ENCODE measurements around the gene RAD21L1. TPM values are rescaled to one million over a fixed set of nuclear protein-coding genes. Genes with fewer than 3 reads are reported as not detected.

The RAD21L1 gene
- total RNA-seq, 1 donor from 2014 or later, result not detected

DNA sequence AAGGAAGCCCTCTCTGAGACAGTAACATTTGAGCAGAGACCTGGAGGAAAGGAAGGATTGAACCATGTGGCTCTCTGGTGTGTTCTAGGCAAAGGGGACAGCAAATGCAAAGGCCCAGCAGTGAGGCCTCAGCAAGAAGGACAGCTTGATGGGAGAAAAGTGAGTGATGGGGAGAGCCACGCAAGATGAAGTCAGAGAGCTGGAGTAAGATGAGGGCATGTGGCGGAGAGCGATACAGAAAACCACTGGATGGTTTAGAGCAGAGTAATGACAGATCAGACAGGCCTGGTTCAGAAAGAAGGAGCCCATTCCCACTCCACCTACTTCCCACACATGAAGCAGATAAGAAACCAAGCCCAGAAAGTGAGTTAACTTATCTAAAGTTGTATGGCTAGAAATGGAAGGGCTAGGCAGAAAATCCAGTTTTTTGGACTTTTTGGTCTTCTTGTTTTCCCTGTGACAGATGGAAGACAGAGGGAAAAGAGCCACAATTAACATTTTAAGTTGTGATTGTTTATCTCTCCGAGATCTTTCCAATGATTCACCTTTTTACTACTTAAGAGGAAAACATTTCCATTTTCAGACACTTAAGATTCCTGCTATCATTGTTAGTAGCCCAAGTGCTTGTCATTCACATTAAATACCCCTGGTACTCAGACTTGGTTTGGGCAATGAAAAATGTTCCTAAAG is 39.5 kb downstream of the RAD21L1 start:
- Mint-ChIP-seq H3K9me3 (peaks cover 4% of the 10 kb centered on the region), H3K4me1 (peaks cover 7% of the 10 kb centered on the region), H3K4me3 (peak overlapping the region; percentile 71), H3K27ac (peak overlapping the region; percentile 75), H3K27me3 (ENCODE audit: low read depth) (peaks cover 2% of the 10 kb centered on the region), H3K36me3 (no peaks in the 10 kb centered on the region)
- TF ChIP-seq, protein P1, sequence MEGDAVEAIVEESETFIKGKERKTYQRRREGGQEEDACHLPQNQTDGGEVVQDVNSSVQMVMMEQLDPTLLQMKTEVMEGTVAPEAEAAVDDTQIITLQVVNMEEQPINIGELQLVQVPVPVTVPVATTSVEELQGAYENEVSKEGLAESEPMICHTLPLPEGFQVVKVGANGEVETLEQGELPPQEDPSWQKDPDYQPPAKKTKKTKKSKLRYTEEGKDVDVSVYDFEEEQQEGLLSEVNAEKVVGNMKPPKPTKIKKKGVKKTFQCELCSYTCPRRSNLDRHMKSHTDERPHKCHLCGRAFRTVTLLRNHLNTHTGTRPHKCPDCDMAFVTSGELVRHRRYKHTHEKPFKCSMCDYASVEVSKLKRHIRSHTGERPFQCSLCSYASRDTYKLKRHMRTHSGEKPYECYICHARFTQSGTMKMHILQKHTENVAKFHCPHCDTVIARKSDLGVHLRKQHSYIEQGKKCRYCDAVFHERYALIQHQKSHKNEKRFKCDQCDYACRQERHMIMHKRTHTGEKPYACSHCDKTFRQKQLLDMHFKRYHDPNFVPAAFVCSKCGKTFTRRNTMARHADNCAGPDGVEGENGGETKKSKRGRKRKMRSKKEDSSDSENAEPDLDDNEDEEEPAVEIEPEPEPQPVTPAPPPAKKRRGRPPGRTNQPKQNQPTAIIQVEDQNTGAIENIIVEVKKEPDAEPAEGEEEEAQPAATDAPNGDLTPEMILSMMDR (IDR thresholded peaks at IDR 0.05; ENCODE audit: unreplicated experiment), result no peak
- no peak for DNase-seq (ENCODE audit: low spot score in 2 of 2, unreplicated experiment in 2 of 2)

DNA sequence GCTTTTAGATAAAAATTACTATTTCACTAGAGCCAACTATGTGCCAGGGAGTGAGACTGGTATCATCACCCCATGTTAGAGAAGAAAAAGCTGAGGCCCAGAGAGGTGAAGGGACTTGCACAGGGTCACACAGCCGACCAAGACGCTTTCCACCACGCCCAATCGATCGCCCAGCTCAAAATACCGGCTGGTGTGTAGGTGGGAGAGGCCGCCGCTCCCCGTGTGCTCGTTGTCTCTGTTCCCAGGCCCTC is 40.0 kb downstream of the RAD21L1 start:
- TF ChIP-seq, protein P1 (IDR thresholded peaks at IDR 0.05; ENCODE audit: unreplicated experiment), result no peak
- peaks cover 7% of the 10 kb centered on the region for H3K4me1 Mint-ChIP-seq
- no peak for DNase-seq (ENCODE audit: low spot score in 2 of 2, unreplicated experiment in 2 of 2)
- H3K9me3 Mint-ChIP-seq, result peaks cover 4% of the 10 kb centered on the region
- no peaks in the 10 kb centered on the region for H3K36me3 Mint-ChIP-seq
- H3K4me3 Mint-ChIP-seq, result peak overlapping the region; percentile 71
- peak overlapping the region; percentile 75 for H3K27ac Mint-ChIP-seq
- H3K27me3 Mint-ChIP-seq (ENCODE audit: low read depth), result peaks cover 2% of the 10 kb centered on the region

DNA sequence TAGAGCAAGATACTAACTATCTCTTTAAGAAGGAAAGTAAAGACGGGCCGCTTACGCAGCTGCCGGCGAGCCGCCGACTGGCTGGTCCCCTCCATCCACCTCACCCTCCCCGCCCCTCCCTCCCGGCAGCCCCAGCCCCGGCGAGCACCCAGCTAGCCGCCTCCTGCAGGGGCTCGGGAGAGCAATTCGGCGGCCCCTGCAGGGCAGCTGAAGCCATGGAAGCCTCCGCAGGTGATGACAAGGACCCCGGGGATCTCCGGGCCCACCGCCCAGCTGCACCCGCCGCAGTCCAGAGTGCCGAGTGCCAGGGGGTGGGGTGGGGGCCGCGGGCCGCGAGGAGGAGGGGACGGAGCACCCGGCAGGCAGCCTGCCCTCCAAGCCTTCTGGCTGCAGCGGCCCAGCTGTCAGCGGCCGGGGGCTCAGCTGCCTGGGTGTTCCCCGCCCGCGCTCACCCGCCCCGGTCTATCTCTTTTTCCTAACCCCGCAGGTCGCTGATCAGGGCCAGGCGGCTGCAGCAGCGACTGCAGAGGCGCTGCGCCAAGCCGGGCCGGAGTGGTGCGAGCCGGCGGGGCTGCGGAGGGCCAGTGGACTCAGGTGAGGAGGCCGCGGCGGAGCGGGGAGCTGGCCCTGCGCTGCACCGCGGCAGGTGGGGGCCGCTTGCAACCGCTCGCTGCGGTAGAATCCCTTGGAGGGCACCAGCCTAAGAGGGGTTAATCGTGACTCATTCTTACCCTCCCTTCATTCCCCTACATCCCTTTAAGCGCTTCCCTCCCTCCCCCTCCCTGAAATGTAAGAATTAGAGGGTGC is 40.5 kb downstream of the RAD21L1 start, which contains the start of gene SNPH:
SNPH (plus strand) TSS at position 128 of the 807 bp plus-strand sequence. CDS start 29,946 bp downstream, outside the sequence.
- H3K27me3 Mint-ChIP-seq (ENCODE audit: low read depth), result peaks cover 2% of the 10 kb centered on the region
- TF ChIP-seq, protein P1 (IDR thresholded peaks at IDR 0.05; ENCODE audit: unreplicated experiment), result no peak
- H3K4me1 Mint-ChIP-seq, result peaks cover 7% of the 10 kb centered on the region
- peak within 1 kb of the TSS; percentile 75 for H3K27ac Mint-ChIP-seq
- peaks cover 4% of the 10 kb centered on the region for H3K9me3 Mint-ChIP-seq
- no peaks in the 10 kb centered on the region for H3K36me3 Mint-ChIP-seq
- peak within 1 kb of the TSS; percentile 71 for H3K4me3 Mint-ChIP-seq
- peak; percentile 38 to 57 for DNase-seq (ENCODE audit: low spot score in 2 of 2, unreplicated experiment in 2 of 2)

DNA sequence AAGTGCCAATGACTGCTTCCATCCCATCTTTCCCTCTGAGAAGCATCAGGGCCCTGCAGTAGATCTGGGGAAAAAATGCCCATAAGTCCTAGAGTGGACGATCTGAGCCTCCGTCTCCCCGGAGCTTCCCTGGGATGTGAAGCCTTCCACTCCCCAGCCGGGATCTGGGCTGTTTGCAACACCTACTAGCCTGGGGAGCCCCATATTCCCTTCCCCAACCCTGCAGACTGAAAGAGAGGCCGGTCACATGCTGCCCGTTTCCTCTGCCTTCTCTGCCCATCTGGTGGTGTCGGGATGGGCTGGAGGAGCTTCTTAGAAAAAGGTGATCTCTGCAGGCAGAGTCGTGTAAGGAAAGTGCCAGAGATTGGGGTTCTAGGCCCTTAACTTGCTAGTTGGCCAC is 41.3 kb downstream of the RAD21L1 start:
- H3K4me1 Mint-ChIP-seq, result peaks cover 7% of the 10 kb centered on the region
- no peak overlapping the region for H3K27ac Mint-ChIP-seq
- no peaks in the 10 kb centered on the region for H3K36me3 Mint-ChIP-seq
- H3K9me3 Mint-ChIP-seq, result peaks cover 3% of the 10 kb centered on the region
- H3K27me3 Mint-ChIP-seq (ENCODE audit: low read depth), result peaks cover 2% of the 10 kb centered on the region
- no peak for DNase-seq (ENCODE audit: low spot score in 2 of 2, unreplicated experiment in 2 of 2)
- TF ChIP-seq, protein P1 (IDR thresholded peaks at IDR 0.05; ENCODE audit: unreplicated experiment), result no peak
- H3K4me3 Mint-ChIP-seq, result peak overlapping the region; percentile 71

DNA sequence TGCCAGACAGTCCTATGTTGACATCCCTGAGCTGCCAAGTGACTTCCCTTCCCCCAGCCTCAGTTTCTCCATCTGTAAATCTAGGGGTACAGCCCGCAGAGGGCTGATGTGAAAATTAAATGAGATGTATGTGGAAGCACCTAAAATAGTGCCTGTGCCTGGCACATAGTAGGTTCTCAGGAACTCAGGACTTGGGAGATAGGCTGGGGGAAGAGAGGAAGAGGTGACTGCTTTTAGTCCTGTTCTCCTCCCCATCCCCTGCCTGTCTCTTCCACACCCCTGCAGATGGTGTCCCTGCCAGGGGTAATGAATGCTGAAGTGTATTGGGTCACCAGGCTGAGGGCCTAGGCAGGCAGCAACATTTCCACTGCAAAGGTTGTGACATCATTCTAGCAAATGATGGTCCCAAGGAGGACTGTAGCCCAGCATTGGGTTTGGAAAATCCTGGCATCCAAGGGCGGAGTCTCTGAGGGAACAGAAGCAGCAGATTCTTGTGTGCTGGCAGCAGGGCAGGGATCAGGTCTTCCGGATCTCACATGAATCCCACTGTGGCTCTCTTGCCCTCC is 42.0 kb downstream of the RAD21L1 start:
- no peaks in the 10 kb centered on the region for H3K27me3 Mint-ChIP-seq (ENCODE audit: low read depth)
- H3K27ac Mint-ChIP-seq, result no peak overlapping the region
- H3K4me3 Mint-ChIP-seq, result peak overlapping the region; percentile 71
- DNase-seq (ENCODE audit: low spot score in 2 of 2, unreplicated experiment in 2 of 2), result no peak
- H3K36me3 Mint-ChIP-seq, result no peaks in the 10 kb centered on the region
- peaks cover 7% of the 10 kb centered on the region for H3K4me1 Mint-ChIP-seq
- no peaks in the 10 kb centered on the region for H3K9me3 Mint-ChIP-seq
- TF ChIP-seq, protein P1 (IDR thresholded peaks at IDR 0.05; ENCODE audit: unreplicated experiment), result no peak

Data from mesothelial cell of epicardium (in vitro differentiated cells).